ENCODE results near the gene PRR14.
A peak's percentile ranks its signal among the peaks of the same experiment; 100 is the strongest.
"Not testable (repeated sequence)": the region's sequence is repeated elsewhere in the genome, so short reads cannot be mapped to it uniquely, and the experiment has no call there.

Gene PRR14

GRCh38 chr16:30669903-30670824 lies 19.4 kb downstream of the PRR14 start:
- DNase-seq = no peak
- TF ChIP-seq GATA1 (IDR thresholded peaks at IDR 0.05; ENCODE audit: low read depth, low read length) (no peak), POLR2A (IDR thresholded peaks at IDR 0.05; ENCODE audit: low read length) (no peak)

- no peak for TF ChIP-seq POLR2A (IDR thresholded peaks at IDR 0.05; ENCODE audit: low read length)
- TF ChIP-seq GATA1 (IDR thresholded peaks at IDR 0.05; ENCODE audit: low read depth, low read length) = no peak
- no peak for DNase-seq
Measured at GRCh38 chr16:30675143-30675542, 24.4 kb downstream of the PRR14 start.

GRCh38 chr16:30677931-30678585 lies 27.3 kb downstream of the PRR14 start:
- TF ChIP-seq POLR2A (IDR thresholded peaks at IDR 0.05; ENCODE audit: low read length) = no peak
- no peak for TF ChIP-seq GATA1 (IDR thresholded peaks at IDR 0.05; ENCODE audit: low read depth, low read length)

GRCh38 chr16:30678586-30678970 lies 27.8 kb downstream of the PRR14 start:
- DNase-seq = no peak
- TF ChIP-seq GATA1 (IDR thresholded peaks at IDR 0.05; ENCODE audit: low read depth, low read length) (no peak), POLR2A (IDR thresholded peaks at IDR 0.05; ENCODE audit: low read length) (no peak)

More at GRCh38 chr16:30677931-30678585, 27.3 kb downstream of the PRR14 start:
- no peak for DNase-seq

GRCh38 chr16:30680326-30680725 lies 29.6 kb downstream of the PRR14 start:
- DNase-seq = no peak
- TF ChIP-seq GATA1 (IDR thresholded peaks at IDR 0.05; ENCODE audit: low read depth, low read length) (no peak), POLR2A (IDR thresholded peaks at IDR 0.05; ENCODE audit: low read length) (no peak)

GRCh38 chr16:30688701-30689100 lies 37.9 kb downstream of the PRR14 start:
- no peak for TF ChIP-seq POLR2A (IDR thresholded peaks at IDR 0.05; ENCODE audit: low read length)
- no peak for TF ChIP-seq GATA1 (IDR thresholded peaks at IDR 0.05; ENCODE audit: low read depth, low read length)
- DNase-seq = no peak

GRCh38 chr16:30691907-30692306 lies 41.1 kb downstream of the PRR14 start:
- DNase-seq = peak; percentile 75 to 84
- TF ChIP-seq POLR2A (IDR thresholded peaks at IDR 0.05; ENCODE audit: low read length) = no peak
- no peak for TF ChIP-seq GATA1 (IDR thresholded peaks at IDR 0.05; ENCODE audit: low read depth, low read length)

- no peak for TF ChIP-seq POLR2A (IDR thresholded peaks at IDR 0.05; ENCODE audit: low read length)
- TF ChIP-seq GATA1 (IDR thresholded peaks at IDR 0.05; ENCODE audit: low read depth, low read length) = no peak
- DNase-seq = no peak
Measured at GRCh38 chr16:30692396-30693064, 41.8 kb downstream of the PRR14 start.

GRCh38 chr16:30694926-30695693 lies 44.4 kb downstream of the PRR14 start:
- no peak for TF ChIP-seq POLR2A (IDR thresholded peaks at IDR 0.05; ENCODE audit: low read length)
- no peak for TF ChIP-seq GATA1 (IDR thresholded peaks at IDR 0.05; ENCODE audit: low read depth, low read length)
- DNase-seq = no peak

GRCh38 chr16:30696646-30697045 lies 45.9 kb downstream of the PRR14 start:
- not testable (repeated sequence) for DNase-seq

- DNase-seq = no peak
- no peak for TF ChIP-seq GATA1 (IDR thresholded peaks at IDR 0.05; ENCODE audit: low read depth, low read length)
- no peak for TF ChIP-seq POLR2A (IDR thresholded peaks at IDR 0.05; ENCODE audit: low read length)
Measured at GRCh38 chr16:30697264-30698138, 46.7 kb downstream of the PRR14 start.

GRCh38 chr16:30698139-30698815 lies 47.5 kb downstream of the PRR14 start:
- peak; percentile 99 for DNase-seq
- TF ChIP-seq POLR2A (IDR thresholded peaks at IDR 0.05; ENCODE audit: low read length) (peak; percentile 92), GATA1 (IDR thresholded peaks at IDR 0.05; ENCODE audit: low read depth, low read length) (no peak)
